GM19023 (cell line): Measurements from ENCODE around the gene TM4SF1.

ENCODE experiments used
- ATAC-seq: cut with Tn5 transposase; IDR thresholded peaks from one replicate; pipeline ENCODE4 v1.9.1; 2021; ENCODE audit warnings: mild to moderate bottlenecking, moderate library complexity; ENCODE audit not compliant: unreplicated experiment

TM4SF1 gene

GRCh38 chr3:149375501-149376196 lies 1.8 kb downstream of the TM4SF1 start:
- no peak for ATAC-seq

- ATAC-seq: no peak
Observed at GRCh38 chr3:149374793-149375500, 2.5 kb downstream of the TM4SF1 start.

GRCh38 chr3:149374391-149374790 lies 3.1 kb downstream of the TM4SF1 start:
- ATAC-seq: no peak

- ATAC-seq: no peak
Observed at GRCh38 chr3:149373235-149374125, 4.0 kb downstream of the TM4SF1 start.

GRCh38 chr3:149371723-149372114 lies 5.7 kb downstream of the TM4SF1 start:
- ATAC-seq: no peak

GRCh38 chr3:149371001-149371722 lies 6.3 kb downstream of the TM4SF1 start:
- no peak for ATAC-seq

GRCh38 chr3:149369991-149370866 lies 7.2 kb downstream of the TM4SF1 start:
- no peak for ATAC-seq

GRCh38 chr3:149368674-149369497 lies 8.6 kb downstream of the TM4SF1 start:
- no peak for ATAC-seq

- no peak for ATAC-seq
Observed at GRCh38 chr3:149368201-149368673, 9.2 kb downstream of the TM4SF1 start.

- ATAC-seq: no peak
Observed at GRCh38 chr3:149366941-149367840, 10.3 kb downstream of the TM4SF1 start.

- ATAC-seq: no peak
Observed at GRCh38 chr3:149366031-149366430, 11.4 kb downstream of the TM4SF1 start.

- no peak for ATAC-seq
Observed at GRCh38 chr3:149364624-149365023, 12.8 kb downstream of the TM4SF1 start.

- no peak for ATAC-seq
Observed at GRCh38 chr3:149363053-149363452, 14.4 kb downstream of the TM4SF1 start.

GRCh38 chr3:149362366-149362765 lies 15.1 kb downstream of the TM4SF1 start:
- ATAC-seq: no peak

- ATAC-seq: no peak
Observed at GRCh38 chr3:149356630-149357029, 20.8 kb downstream of the TM4SF1 start.

- no peak for ATAC-seq
Observed at GRCh38 chr3:149356044-149356592, 21.3 kb downstream of the TM4SF1 start.

- ATAC-seq: no peak
Observed at GRCh38 chr3:149353581-149354184, 23.8 kb downstream of the TM4SF1 start.
